ENCODE results near the gene USP40. TPM values are rescaled to one million over a fixed set of nuclear protein-coding genes. Genes with fewer than 3 reads are reported as not detected.

USP40 gene
- total RNA-seq, 3 donors from 2014 or later: 30.6 to 32.7 (median 31.2) TPM

- H3K4me3 ChIP-seq: no peak overlapping the region
Measured at GRCh38 chr2:233486778-233487552, 79.6 kb downstream of the USP40 start.

GRCh38 chr2:233486357-233486756 is 80.2 kb downstream of the USP40 start:
- no peaks in the 10 kb centered on the region for H3K4me1 ChIP-seq (ENCODE audit: low read depth)
- intact Hi-C loops (cut with DNase I, micrococcal nuclease): no loop called here
- no peaks in the 10 kb centered on the region for H3K36me3 ChIP-seq (ENCODE audit: low read depth)
- H3K9me3 ChIP-seq: no peaks in the 10 kb centered on the region
- no peak for DNase-seq
- ATAC-seq: no peak
- TF ChIP-seq CTCF (IDR thresholded peaks at IDR 0.05): no peak
- H3K4me3 ChIP-seq: no peak overlapping the region

More at GRCh38 chr2:233486778-233487552, 79.6 kb downstream of the USP40 start:
- no peaks in the 10 kb centered on the region for H3K36me3 ChIP-seq (ENCODE audit: low read depth)
- TF ChIP-seq CTCF (IDR thresholded peaks at IDR 0.05): no peak
- intact Hi-C loops (cut with DNase I, micrococcal nuclease): no loop called here
- DNase-seq (no peak), ATAC-seq (no peak)
- no peaks in the 10 kb centered on the region for H3K9me3 ChIP-seq
- no peaks in the 10 kb centered on the region for H3K4me1 ChIP-seq (ENCODE audit: low read depth)

GRCh38 chr2:233485726-233486125 is 80.9 kb downstream of the USP40 start:
- H3K4me3 ChIP-seq: no peak overlapping the region
- intact Hi-C loops (cut with DNase I, micrococcal nuclease): no loop called here
- no peaks in the 10 kb centered on the region for H3K4me1 ChIP-seq (ENCODE audit: low read depth)
- no peak for DNase-seq
- H3K36me3 ChIP-seq (ENCODE audit: low read depth): no peaks in the 10 kb centered on the region
- ATAC-seq: no peak
- H3K9me3 ChIP-seq: no peaks in the 10 kb centered on the region
- TF ChIP-seq CTCF (IDR thresholded peaks at IDR 0.05): no peak

- ATAC-seq (no peak), DNase-seq (no peak)
- Histone ChIP-seq H3K36me3 (ENCODE audit: low read depth) (no peaks in the 10 kb centered on the region), H3K4me1 (ENCODE audit: low read depth) (no peaks in the 10 kb centered on the region), H3K9me3 (no peaks in the 10 kb centered on the region), H3K4me3 (no peak overlapping the region)
- TF ChIP-seq CTCF (IDR thresholded peaks at IDR 0.05): no peak
- intact Hi-C loops (cut with DNase I, micrococcal nuclease): no loop called here
Measured at GRCh38 chr2:233482616-233483015, 84.0 kb downstream of the USP40 start.

- H3K36me3 ChIP-seq (ENCODE audit: low read depth): no peaks in the 10 kb centered on the region
- TF ChIP-seq CTCF (IDR thresholded peaks at IDR 0.05): no peak
- H3K4me1 ChIP-seq (ENCODE audit: low read depth): no peaks in the 10 kb centered on the region
- intact Hi-C loops (cut with DNase I, micrococcal nuclease): no loop called here
- no peaks in the 10 kb centered on the region for H3K9me3 ChIP-seq
- DNase-seq (no peak), ATAC-seq (no peak)
- H3K4me3 ChIP-seq: no peak overlapping the region
Measured at GRCh38 chr2:233481368-233482142, 85.0 kb downstream of the USP40 start.

Data from mucosa of descending colon (tissue), 3 donors.